HEK293 (cell line): ENCODE results near the gene THBS1.

Experiments
- CTCF ChIA-PET: fragments of 350-600 bp; formaldehyde crosslinking; extraction: SDS; loops from one replicate; lab custom pipeline; 2021; ENCODE audit warnings: antibody characterized with exemption; lab: Yijun Ruan, JAX
- POLR2A ChIA-PET: fragments of 300-600 bp; formaldehyde crosslinking; extraction: SDS; loops from one replicate; lab custom pipeline; 2020; ENCODE audit warnings: antibody characterized with exemption, inconsistent platforms; lab: Yijun Ruan, JAX
- H3K27ac ChIP-seq: fragments of 200-500 bp; sonication (Bioruptor generic); 2 replicates; pipeline ENCODE4 v1.5.1; 2014; ENCODE audit warnings: low read depth, low read length, control low read depth, inconsistent platforms; ENCODE audit errors: extremely low read depth
- H3K36me3 ChIP-seq, 2 experiments: fragments of 200-500 bp in 1 of 2; sonication (Bioruptor generic) in 1 of 2; 1 replicate in 1 of 2; 2 replicates in 1 of 2; pipeline ENCODE4 v1.5.1; 2014 to 2017; ENCODE audit warnings: inconsistent platforms in 2 of 2, low read length in 2 of 2; ENCODE audit not compliant: control insufficient read depth in 2 of 2, insufficient read depth in 1 of 2
- H3K4me1 ChIP-seq: fragments of 200-500 bp; sonication (Bioruptor generic); 2 replicates; pipeline ENCODE4 v1.5.1; 2014; ENCODE audit warnings: mild to moderate bottlenecking, low read length, inconsistent platforms; ENCODE audit not compliant: control insufficient read depth, insufficient read depth
- H3K4me3 ChIP-seq: 2 replicates; pipeline ENCODE4 v1.5.1; 2011; ENCODE audit warnings: low read depth, mild to moderate bottlenecking, control low read depth, low read length, moderate library complexity
- H3K9me3 ChIP-seq: fragments of 200-500 bp; sonication (Bioruptor generic); 2 replicates; pipeline ENCODE4 v1.5.1; 2014; ENCODE audit warnings: low read depth, low read length, inconsistent platforms; ENCODE audit not compliant: control insufficient read depth, insufficient read depth
- GFI1B ChIP-seq: fragments of 450-650 bp; formaldehyde crosslinking; IDR thresholded peaks from 2 replicates; pipeline ENCODE4 v1.5.1; 2016; ENCODE audit warnings: missing biosample characterization, missing genetic modification characterization
- IKZF3 ChIP-seq: fragments of 450-650 bp; IDR thresholded peaks from 2 replicates; pipeline ENCODE4 v1.5.0; 2018; ENCODE audit warnings: missing biosample characterization, mild to moderate bottlenecking, missing genetic modification characterization, moderate library complexity
- KLF9 ChIP-seq: fragments of 450-650 bp; formaldehyde crosslinking; IDR thresholded peaks from 2 replicates; pipeline ENCODE4 v1.5.1; 2016; ENCODE audit warnings: missing biosample characterization, missing genetic modification characterization, low read depth
- PRDM6 ChIP-seq: fragments of 450-650 bp; formaldehyde crosslinking; IDR thresholded peaks from 2 replicates; pipeline ENCODE4 v1.5.1; 2017; ENCODE audit warnings: missing biosample characterization, missing genetic modification characterization
- REPIN1 ChIP-seq: fragments of 450-650 bp; formaldehyde crosslinking; IDR thresholded peaks from 2 replicates; pipeline ENCODE4 v1.5.1; 2017; ENCODE audit warnings: missing biosample characterization, missing genetic modification characterization, low read depth
- ZBTB1 ChIP-seq: fragments of 450-650 bp; formaldehyde crosslinking; IDR thresholded peaks from 2 replicates; pipeline ENCODE4 v1.5.1; 2016; ENCODE audit warnings: missing biosample characterization, missing genetic modification characterization
- ZBTB17 ChIP-seq: fragments of 450-650 bp; formaldehyde crosslinking; IDR thresholded peaks from 2 replicates; pipeline ENCODE4 v1.5.1; 2016; ENCODE audit warnings: missing biosample characterization, missing genetic modification characterization
- ZFP69B ChIP-seq: fragments of 450-650 bp; formaldehyde crosslinking; IDR thresholded peaks from 2 replicates; pipeline ENCODE4 v1.5.1; 2016; ENCODE audit warnings: missing biosample characterization, missing genetic modification characterization
- ZNF10 ChIP-seq: fragments of 450-650 bp; formaldehyde crosslinking; IDR thresholded peaks from 2 replicates; pipeline ENCODE4 v1.5.1; 2017; ENCODE audit warnings: missing biosample characterization, missing genetic modification characterization
- ZNF132 ChIP-seq: fragments of 450-650 bp; formaldehyde crosslinking; IDR thresholded peaks from 2 replicates; pipeline ENCODE4 v1.5.1; 2017; ENCODE audit warnings: missing biosample characterization, missing genetic modification characterization, borderline replicate concordance
- ZNF169 ChIP-seq: fragments of 450-650 bp; formaldehyde crosslinking; IDR thresholded peaks from 2 replicates; pipeline ENCODE4 v1.5.1; 2016; ENCODE audit warnings: missing biosample characterization, missing genetic modification characterization
- ZNF19 ChIP-seq: fragments of 450-650 bp; formaldehyde crosslinking; IDR thresholded peaks from 2 replicates; pipeline ENCODE4; 2016; ENCODE audit warnings: missing biosample characterization, missing genetic modification characterization, low read depth
- ZNF302 ChIP-seq: fragments of 450-650 bp; formaldehyde crosslinking; IDR thresholded peaks from 2 replicates; pipeline ENCODE4 v1.5.1; 2016; ENCODE audit warnings: missing biosample characterization, missing genetic modification characterization, low read depth
- ZNF391 ChIP-seq: fragments of 450-650 bp; formaldehyde crosslinking; IDR thresholded peaks from 2 replicates; pipeline ENCODE4 v1.5.1; 2016; ENCODE audit warnings: low read depth, missing biosample characterization, missing genetic modification characterization, borderline replicate concordance
- ZNF394 ChIP-seq: fragments of 450-650 bp; formaldehyde crosslinking; IDR thresholded peaks from 2 replicates; pipeline ENCODE4 v1.5.1; 2016; ENCODE audit warnings: missing biosample characterization, missing genetic modification characterization, mild to moderate bottlenecking, moderate library complexity, borderline replicate concordance
- ZNF416 ChIP-seq: fragments of 450-650 bp; formaldehyde crosslinking; IDR thresholded peaks from 2 replicates; pipeline ENCODE4 v1.5.1; 2016; ENCODE audit warnings: missing biosample characterization, missing genetic modification characterization
- ZNF530 ChIP-seq: fragments of 450-650 bp; formaldehyde crosslinking; IDR thresholded peaks from 2 replicates; pipeline ENCODE4 v1.5.1; 2016; ENCODE audit warnings: low read depth, missing biosample characterization, missing genetic modification characterization
- ZNF561 ChIP-seq: fragments of 450-650 bp; IDR thresholded peaks from 2 replicates; pipeline ENCODE4 v1.5.1; 2018; ENCODE audit warnings: missing biosample characterization, missing genetic modification characterization, borderline replicate concordance
- ZNF677 ChIP-seq: fragments of 450-650 bp; IDR thresholded peaks from 2 replicates; pipeline ENCODE4 v1.5.0; 2018; ENCODE audit warnings: missing biosample characterization, mild to moderate bottlenecking, missing genetic modification characterization, moderate library complexity
- ZNF707 ChIP-seq: fragments of 450-650 bp; formaldehyde crosslinking; IDR thresholded peaks from 2 replicates; pipeline ENCODE4 v1.5.1; 2016; ENCODE audit warnings: missing biosample characterization, missing genetic modification characterization
- ZNF843 ChIP-seq: fragments of 450-650 bp; formaldehyde crosslinking; IDR thresholded peaks from 2 replicates; pipeline ENCODE4 v1.5.1; 2016; ENCODE audit warnings: missing biosample characterization, missing genetic modification characterization
- ZSCAN23 ChIP-seq: fragments of 450-650 bp; formaldehyde crosslinking; IDR thresholded peaks from 2 replicates; pipeline ENCODE4 v1.5.1; 2016; ENCODE audit warnings: missing biosample characterization, missing genetic modification characterization
- ZSCAN30 ChIP-seq: fragments of 450-650 bp; IDR thresholded peaks from 2 replicates; pipeline ENCODE4 v1.5.1; 2018; ENCODE audit warnings: missing biosample characterization, mild to moderate bottlenecking, missing genetic modification characterization, moderate library complexity
- TF ChIP-seq, protein P1 (sequence below): fragments of 450-650 bp; formaldehyde crosslinking; IDR thresholded peaks from 2 replicates; pipeline ENCODE4 v1.5.1; 2016; ENCODE audit warnings: missing biosample characterization, missing genetic modification characterization, borderline replicate concordance
- TF ChIP-seq, protein P2 (sequence below): fragments of 450-650 bp; formaldehyde crosslinking; IDR thresholded peaks from 2 replicates; pipeline ENCODE4 v1.5.1; 2016; ENCODE audit warnings: missing biosample characterization, missing genetic modification characterization
- TF ChIP-seq, protein P3 (sequence below): fragments of 450-650 bp; formaldehyde crosslinking; IDR thresholded peaks from 2 replicates; pipeline ENCODE4 v1.5.1; 2017; ENCODE audit warnings: missing biosample characterization, mild to moderate bottlenecking, missing genetic modification characterization, moderate library complexity
- TF ChIP-seq, protein P4 (sequence below): fragments of 450-650 bp; formaldehyde crosslinking; IDR thresholded peaks from 2 replicates; pipeline ENCODE4; 2016; ENCODE audit warnings: missing biosample characterization, missing genetic modification characterization

Gene THBS1

DNA sequence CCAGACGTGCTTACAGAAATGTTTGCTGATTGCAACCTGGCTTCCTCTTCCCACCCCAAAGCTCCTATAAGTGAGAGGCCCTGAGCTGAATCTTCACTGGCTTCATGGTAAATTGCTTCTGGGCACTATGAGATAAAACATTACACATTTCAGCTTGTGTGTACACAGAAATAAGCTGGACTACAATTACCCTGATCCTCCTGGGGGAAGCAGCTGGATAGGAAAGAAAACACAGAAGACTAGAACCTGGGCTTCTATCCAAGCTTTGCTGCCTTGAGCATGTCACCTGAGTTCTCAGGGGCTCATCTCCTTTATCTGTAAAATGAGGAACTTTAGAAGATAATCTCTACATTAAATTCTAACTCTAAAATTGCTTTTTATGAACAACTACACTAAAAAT lies 40.3 kb downstream of the THBS1 start:
- Histone ChIP-seq H3K4me1 (no peaks in the 10 kb centered on the region), H3K9me3 (no peaks in the 10 kb centered on the region)

GRCh38 chr15:39621976-39622375 lies 41.1 kb downstream of the THBS1 start:
- POLR2A ChIA-PET = no interaction called here
- no peaks in the 10 kb centered on the region for H3K9me3 ChIP-seq
- no peak overlapping the region for H3K4me3 ChIP-seq
- no peaks in the 10 kb centered on the region for H3K4me1 ChIP-seq
- CTCF ChIA-PET = interaction anchor here (0.6 to 0.9 kb wide), 3 partner anchors 17 to 1183 kb away, joined by 3 read pairs; no protein-coding TSS in a partner anchor
- no peak overlapping the region for H3K27ac ChIP-seq
- TF ChIP-seq ZNF707 (tag by site-specific recombination) = no peak
- no peak for TF ChIP-seq ZNF132 (tag by site-specific recombination)
- TF ChIP-seq IKZF3 (tag by site-specific recombination) = no peak
- TF ChIP-seq ZNF394 (tag by site-specific recombination) = no peak
- TF ChIP-seq, protein P1, sequence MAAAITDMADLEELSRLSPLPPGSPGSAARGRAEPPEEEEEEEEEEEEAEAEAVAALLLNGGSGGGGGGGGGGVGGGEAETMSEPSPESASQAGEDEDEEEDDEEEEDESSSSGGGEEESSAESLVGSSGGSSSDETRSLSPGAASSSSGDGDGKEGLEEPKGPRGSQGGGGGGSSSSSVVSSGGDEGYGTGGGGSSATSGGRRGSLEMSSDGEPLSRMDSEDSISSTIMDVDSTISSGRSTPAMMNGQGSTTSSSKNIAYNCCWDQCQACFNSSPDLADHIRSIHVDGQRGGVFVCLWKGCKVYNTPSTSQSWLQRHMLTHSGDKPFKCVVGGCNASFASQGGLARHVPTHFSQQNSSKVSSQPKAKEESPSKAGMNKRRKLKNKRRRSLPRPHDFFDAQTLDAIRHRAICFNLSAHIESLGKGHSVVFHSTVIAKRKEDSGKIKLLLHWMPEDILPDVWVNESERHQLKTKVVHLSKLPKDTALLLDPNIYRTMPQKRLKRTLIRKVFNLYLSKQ (tag by site-specific recombination) = no peak
- no peak for TF ChIP-seq ZNF19 (tag by site-specific recombination)
- TF ChIP-seq ZNF169 (tag by site-specific recombination) = no peak
- TF ChIP-seq, protein P2, sequence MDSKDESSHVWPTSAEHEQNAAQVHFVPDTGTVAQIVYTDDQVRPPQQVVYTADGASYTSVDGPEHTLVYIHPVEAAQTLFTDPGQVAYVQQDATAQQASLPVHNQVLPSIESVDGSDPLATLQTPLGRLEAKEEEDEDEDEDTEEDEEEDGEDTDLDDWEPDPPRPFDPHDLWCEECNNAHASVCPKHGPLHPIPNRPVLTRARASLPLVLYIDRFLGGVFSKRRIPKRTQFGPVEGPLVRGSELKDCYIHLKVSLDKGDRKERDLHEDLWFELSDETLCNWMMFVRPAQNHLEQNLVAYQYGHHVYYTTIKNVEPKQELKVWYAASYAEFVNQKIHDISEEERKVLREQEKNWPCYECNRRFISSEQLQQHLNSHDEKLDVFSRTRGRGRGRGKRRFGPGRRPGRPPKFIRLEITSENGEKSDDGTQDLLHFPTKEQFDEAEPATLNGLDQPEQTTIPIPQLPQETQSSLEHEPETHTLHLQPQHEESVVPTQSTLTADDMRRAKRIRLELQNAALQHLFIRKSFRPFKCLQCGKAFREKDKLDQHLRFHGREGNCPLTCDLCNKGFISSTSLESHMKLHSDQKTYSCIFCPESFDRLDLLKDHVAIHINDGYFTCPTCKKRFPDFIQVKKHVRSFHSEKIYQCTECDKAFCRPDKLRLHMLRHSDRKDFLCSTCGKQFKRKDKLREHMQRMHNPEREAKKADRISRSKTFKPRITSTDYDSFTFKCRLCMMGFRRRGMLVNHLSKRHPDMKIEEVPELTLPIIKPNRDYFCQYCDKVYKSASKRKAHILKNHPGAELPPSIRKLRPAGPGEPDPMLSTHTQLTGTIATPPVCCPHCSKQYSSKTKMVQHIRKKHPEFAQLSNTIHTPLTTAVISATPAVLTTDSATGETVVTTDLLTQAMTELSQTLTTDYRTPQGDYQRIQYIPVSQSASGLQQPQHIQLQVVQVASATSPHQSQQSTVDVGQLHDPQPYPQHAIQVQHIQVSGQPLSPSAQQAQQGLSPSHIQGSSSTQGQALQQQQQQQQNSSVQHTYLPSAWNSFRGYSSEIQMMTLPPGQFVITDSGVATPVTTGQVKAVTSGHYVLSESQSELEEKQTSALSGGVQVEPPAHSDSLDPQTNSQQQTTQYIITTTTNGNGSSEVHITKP (tag by site-specific recombination) = no peak
- no peak for TF ChIP-seq REPIN1 (tag by site-specific recombination)
- TF ChIP-seq, protein P3, sequence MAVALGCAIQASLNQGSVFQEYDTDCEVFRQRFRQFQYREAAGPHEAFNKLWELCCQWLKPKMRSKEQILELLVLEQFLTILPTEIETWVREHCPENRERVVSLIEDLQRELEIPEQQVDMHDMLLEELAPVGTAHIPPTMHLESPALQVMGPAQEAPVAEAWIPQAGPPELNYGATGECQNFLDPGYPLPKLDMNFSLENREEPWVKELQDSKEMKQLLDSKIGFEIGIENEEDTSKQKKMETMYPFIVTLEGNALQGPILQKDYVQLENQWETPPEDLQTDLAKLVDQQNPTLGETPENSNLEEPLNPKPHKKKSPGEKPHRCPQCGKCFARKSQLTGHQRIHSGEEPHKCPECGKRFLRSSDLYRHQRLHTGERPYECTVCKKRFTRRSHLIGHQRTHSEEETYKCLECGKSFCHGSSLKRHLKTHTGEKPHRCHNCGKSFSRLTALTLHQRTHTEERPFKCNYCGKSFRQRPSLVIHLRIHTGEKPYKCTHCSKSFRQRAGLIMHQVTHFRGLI = no peak
- TF ChIP-seq ZSCAN23 (tag by site-specific recombination) = no peak
- no peak for TF ChIP-seq GFI1B (tag by site-specific recombination)
- TF ChIP-seq ZBTB17 = no peak
- TF ChIP-seq ZNF677 (tag by site-specific recombination) = no peak
- TF ChIP-seq ZNF843 = no peak
- H3K36me3 ChIP-seq = no peaks in the 10 kb centered on the region

More for the DNA sequence above, 40.3 kb downstream of the THBS1 start:
- H3K4me3 ChIP-seq = no peak overlapping the region
- CTCF ChIA-PET = no interaction called here
- POLR2A ChIA-PET = no interaction called here
- no peaks in the 10 kb centered on the region for H3K36me3 ChIP-seq
- no peak overlapping the region for H3K27ac ChIP-seq
- TF ChIP-seq ZBTB17 = no peak
- no peak for TF ChIP-seq ZNF561 (tag by site-specific recombination)
- TF ChIP-seq ZNF302 = no peak
- TF ChIP-seq ZFP69B (tag by site-specific recombination) = no peak
- no peak for TF ChIP-seq ZNF19 (tag by site-specific recombination)
- no peak for TF ChIP-seq ZSCAN30 (tag by site-specific recombination)
- TF ChIP-seq ZNF391 (tag by site-specific recombination) = no peak
- TF ChIP-seq, protein P4, sequence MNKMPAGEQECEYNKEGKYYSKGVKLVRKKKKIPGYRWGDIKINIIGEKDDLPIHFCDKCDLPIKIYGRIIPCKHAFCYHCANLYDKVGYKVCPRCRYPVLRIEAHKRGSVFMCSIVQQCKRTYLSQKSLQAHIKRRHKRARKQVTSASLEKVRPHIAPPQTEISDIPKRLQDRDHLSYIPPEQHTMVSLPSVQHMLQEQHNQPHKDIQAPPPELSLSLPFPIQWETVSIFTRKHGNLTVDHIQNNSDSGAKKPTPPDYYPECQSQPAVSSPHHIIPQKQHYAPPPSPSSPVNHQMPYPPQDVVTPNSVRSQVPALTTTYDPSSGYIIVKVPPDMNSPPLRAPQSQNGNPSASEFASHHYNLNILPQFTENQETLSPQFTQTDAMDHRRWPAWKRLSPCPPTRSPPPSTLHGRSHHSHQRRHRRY = no peak
- TF ChIP-seq PRDM6 (tag by site-specific recombination) = no peak
- no peak for TF ChIP-seq KLF9 (tag by site-specific recombination)
- TF ChIP-seq ZNF530 (tag by site-specific recombination) = no peak
- no peak for TF ChIP-seq ZBTB1 (tag by site-specific recombination)
- no peak for TF ChIP-seq ZNF10 (tag by site-specific recombination)
- no peak for TF ChIP-seq ZNF416 (tag by site-specific recombination)
